HFFc6 (cell line): ENCODE measurements around the gene TMEM150B. TPM values are rescaled to one million over a fixed set of nuclear protein-coding genes. Genes with fewer than 3 reads are reported as not detected.

Source experiments
- DNase-seq: peaks from one replicate; pipeline ENCODE4 v3.0.0-alpha.2; 2018
- H3K27ac Mint-ChIP-seq: 2 replicates; pipeline ENCODE4 v1.8.0; 2020; ENCODE audit warnings: mild to moderate bottlenecking, mixed read lengths
- H3K27me3 Mint-ChIP-seq: 2 replicates; pipeline ENCODE4 v1.8.0; 2021; ENCODE audit warnings: mild to moderate bottlenecking, moderate library complexity, mixed read lengths; ENCODE audit not compliant: insufficient read depth
- H3K36me3 Mint-ChIP-seq: 2 replicates; pipeline ENCODE4 v1.8.0; 2021; ENCODE audit warnings: low read depth, mixed read lengths
- H3K4me1 Mint-ChIP-seq: 2 replicates; pipeline ENCODE4 v1.8.0; 2020; ENCODE audit warnings: low read depth, mixed read lengths
- H3K4me3 Mint-ChIP-seq: 2 replicates; pipeline ENCODE4 v1.8.0; 2020; ENCODE audit warnings: mild to moderate bottlenecking, moderate library complexity, mixed read lengths
- H3K9me3 Mint-ChIP-seq: 2 replicates; pipeline ENCODE4 v1.8.0; 2020; ENCODE audit warnings: mild to moderate bottlenecking, mixed read lengths
- CTCF ChIP-seq: fragments of 200-600 bp; sonication (generic); IDR thresholded peaks from 2 replicates; pipeline ENCODE4 v1.5.0; 2021; ENCODE audit warnings: antibody characterized with exemption, mild to moderate bottlenecking
- total RNA-seq, 6 experiments: library from RNA; stranded (reverse); fragmentation: NEBNext Ultra II Directional; extraction: Animal tissue kit (Norgen Biotek cat#: 25700); gene quantifications; 2 replicates in 1 of 6; 3 replicates in 5 of 6; pipeline ENCODE4 v1.2.3, GENCODE V29; 2021

Gene TMEM150B
- total RNA-seq, 6 experiments from 2014 or later: not detected

DNA sequence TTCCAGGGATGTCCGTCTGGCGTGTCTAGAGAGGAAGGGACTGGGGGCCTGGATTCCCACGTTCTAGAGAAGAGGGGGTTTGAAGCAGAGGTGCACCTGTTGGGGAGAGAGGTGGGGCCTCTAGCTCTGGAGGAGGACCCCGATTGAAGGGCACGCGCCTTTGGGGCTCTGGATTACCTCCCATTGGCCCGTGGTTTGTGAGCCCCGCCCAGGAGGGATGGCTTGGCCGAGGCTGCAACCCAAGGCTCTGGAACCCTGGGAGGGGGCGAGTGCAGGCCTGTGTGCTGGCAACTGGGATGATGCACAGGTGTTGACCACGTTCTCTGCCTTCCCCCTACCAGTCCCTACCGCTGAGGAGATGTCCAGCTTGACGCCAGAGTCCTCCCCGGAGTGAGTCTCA is 20.2 kb downstream of the TMEM150B start:
- 0 out of 2 replicates have a peak, but pooled peaks cover 7% of the 10 kb centered on the region for H3K4me1 Mint-ChIP-seq
- no peaks in the 10 kb centered on the region for H3K9me3 Mint-ChIP-seq
- no peak overlapping the region for H3K27ac Mint-ChIP-seq
- no peaks in the 10 kb centered on the region; the same call in 1 of the 2 replicates for H3K27me3 Mint-ChIP-seq
- TF ChIP-seq CTCF: no peak
- peaks cover 14% of the 10 kb centered on the region; the same call in 1 of the 2 replicates for H3K36me3 Mint-ChIP-seq
- no peak for DNase-seq
- H3K4me3 Mint-ChIP-seq: no peak overlapping the region

DNA sequence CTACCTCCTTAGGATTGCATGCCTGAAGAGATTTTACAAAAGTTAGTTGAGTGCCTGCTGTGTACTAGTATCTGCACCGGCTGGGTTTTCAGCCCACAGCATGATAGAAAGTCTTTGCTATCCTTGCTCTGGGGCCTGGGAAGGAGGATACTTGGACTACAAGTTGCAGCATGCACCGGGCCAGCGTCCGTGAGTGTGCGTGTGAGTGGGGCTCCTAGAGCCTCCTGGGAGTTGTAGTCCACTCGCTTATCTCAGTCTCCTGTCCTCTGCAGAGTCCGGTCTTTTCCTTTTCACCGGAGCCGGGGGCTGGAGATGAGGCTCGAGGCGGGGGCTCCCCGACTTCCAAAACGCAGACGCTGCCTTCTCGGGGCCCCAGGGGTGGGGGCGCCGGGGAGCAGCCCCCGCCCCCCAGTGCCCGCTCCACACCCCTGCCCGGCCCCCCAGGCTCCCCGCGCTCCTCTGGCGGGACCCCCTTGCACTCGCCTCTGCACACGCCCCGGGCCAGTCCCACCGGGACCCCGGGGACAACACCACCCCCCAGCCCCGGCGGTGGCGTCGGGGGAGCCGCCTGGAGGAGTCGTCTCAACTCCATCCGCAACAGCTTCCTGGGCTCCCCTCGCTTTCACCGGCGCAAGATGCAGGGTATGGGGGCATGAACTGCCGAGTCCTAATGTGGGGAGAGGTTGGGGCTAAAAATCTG is 20.7 kb downstream of the TMEM150B start:
- no peak for DNase-seq
- no peaks in the 10 kb centered on the region for H3K9me3 Mint-ChIP-seq
- no peak for TF ChIP-seq CTCF
- H3K27ac Mint-ChIP-seq: no peak overlapping the region
- peaks cover 16% of the 10 kb centered on the region; the same call in 1 of the 2 replicates for H3K36me3 Mint-ChIP-seq
- no peak overlapping the region for H3K4me3 Mint-ChIP-seq
- H3K27me3 Mint-ChIP-seq: no peaks in the 10 kb centered on the region; the same call in none of the 2 replicates
- 0 out of 2 replicates have a peak, but pooled peaks cover 7% of the 10 kb centered on the region for H3K4me1 Mint-ChIP-seq

GRCh38 chr19:55303477-55303876 is 21.7 kb downstream of the TMEM150B start:
- peaks cover 16% of the 10 kb centered on the region; the same call in 1 of the 2 replicates for H3K36me3 Mint-ChIP-seq
- no peak overlapping the region for H3K27ac Mint-ChIP-seq
- DNase-seq: no peak
- no peak for TF ChIP-seq CTCF
- H3K4me1 Mint-ChIP-seq: 0 out of 2 replicates have a peak, but pooled peaks cover 7% of the 10 kb centered on the region
- peaks cover under 1% of the 10 kb centered on the region for H3K27me3 Mint-ChIP-seq
- H3K4me3 Mint-ChIP-seq: no peak overlapping the region
- no peaks in the 10 kb centered on the region for H3K9me3 Mint-ChIP-seq

GRCh38 chr19:55302318-55302703 is 22.8 kb downstream of the TMEM150B start:
- H3K27me3 Mint-ChIP-seq: peaks cover 2% of the 10 kb centered on the region
- no peak overlapping the region for H3K27ac Mint-ChIP-seq
- no peaks in the 10 kb centered on the region for H3K9me3 Mint-ChIP-seq
- DNase-seq: no peak
- no peak for TF ChIP-seq CTCF
- H3K36me3 Mint-ChIP-seq: peaks cover 16% of the 10 kb centered on the region; the same call in 1 of the 2 replicates
- peak overlapping the region; percentile 74; the same call in 1 of the 2 replicates for H3K4me3 Mint-ChIP-seq
- H3K4me1 Mint-ChIP-seq: 0 out of 2 replicates have a peak, but pooled peaks cover 7% of the 10 kb centered on the region

GRCh38 chr19:55301459-55302317 is 23.5 kb downstream of the TMEM150B start:
- Mint-ChIP-seq H3K4me1 (0 out of 2 replicates have a peak, but pooled peaks cover 7% of the 10 kb centered on the region), H3K27me3 (peaks cover 2% of the 10 kb centered on the region), H3K9me3 (no peaks in the 10 kb centered on the region), H3K36me3 (peaks cover 10% of the 10 kb centered on the region; the same call in 1 of the 2 replicates), H3K4me3 (peak overlapping the region; percentile 74), H3K27ac (no peak overlapping the region)
- peak; percentile 68 for DNase-seq
- peak; percentile 99 for TF ChIP-seq CTCF
